SK-N-SH (cell line): ENCODE data around the gene ABHD13. TPM values are rescaled to one million over a fixed set of nuclear protein-coding genes. Genes with fewer than 3 reads are reported as not detected.

Source experiments
- CTCF ChIA-PET: fragments of 300-600, 350-600 bp; formaldehyde crosslinking; extraction: SDS; loops from one replicate; lab custom pipeline; 2021; lab: Yijun Ruan, JAX
- POLR2A ChIA-PET: fragments of 350-600 bp; sonication (Branson Sonifier 250); formaldehyde crosslinking; extraction: SDS; loops from one replicate; lab custom pipeline; 2020; ENCODE audit warnings: antibody characterized with exemption, inconsistent platforms; lab: Yijun Ruan, JAX
- DNase-seq: peaks from one replicate; pipeline ENCODE4 v3.0.0; 2012
- H2AFZ ChIP-seq: fragments of 200-600 bp; sonication (generic); 2 replicates; pipeline ENCODE4 v1.8.1; 2016; ENCODE audit warnings: antibody characterized with exemption, mild to moderate bottlenecking, low read depth
- H3F3A ChIP-seq: fragments of 200-600 bp; sonication (generic); replicated peaks from 2 replicates; pipeline ENCODE3; 2016; ENCODE audit warnings: antibody characterized with exemption, mild to moderate bottlenecking; ENCODE audit not compliant: insufficient read depth
- H3K27ac ChIP-seq, 2 experiments: fragments of 200-500 bp in 1 of 2; fragments of 200-600 bp in 1 of 2; sonication (Bioruptor generic) in 1 of 2; sonication (generic), shearing (Covaris generic) in 1 of 2; 2 replicates each; pipeline versions ENCODE4 v1.5.1 to v1.6.1; 2014 to 2016; ENCODE audit warnings: low read depth in 2 of 2, inconsistent platforms in 1 of 2, low read length in 1 of 2, mild to moderate bottlenecking in 1 of 2, mixed read lengths in 1 of 2
- H3K27me3 ChIP-seq: fragments of 200-600 bp; sonication (generic), shearing (Covaris generic); 2 replicates; pipeline ENCODE4 v1.6.1; 2016; ENCODE audit warnings: mixed run types; ENCODE audit not compliant: insufficient read depth
- H3K36me3 ChIP-seq, 2 experiments: fragments of 200-500 bp in 1 of 2; fragments of 200-600 bp in 1 of 2; sonication (Bioruptor generic) in 1 of 2; sonication (generic) in 1 of 2; replicated peaks in 1 of 2; 2 replicates each; pipeline versions ENCODE3 to v1.5.1; 2014 to 2016; ENCODE audit warnings: low read length in 1 of 2, mild to moderate bottlenecking in 1 of 2; ENCODE audit not compliant: insufficient read depth in 2 of 2, control insufficient read depth in 1 of 2
- H3K4me1 ChIP-seq, 2 experiments: fragments of 200-500 bp in 1 of 2; fragments of 200-600 bp in 1 of 2; sonication (Bioruptor generic) in 1 of 2; sonication (generic), shearing (Covaris generic) in 1 of 2; 2 replicates each; pipeline versions ENCODE4 v1.5.1 to v1.6.1; 2014 to 2016; ENCODE audit warnings: low read depth in 1 of 2, low read length in 1 of 2, mixed run types in 1 of 2; ENCODE audit not compliant: insufficient read depth in 2 of 2, control insufficient read depth in 1 of 2
- H3K4me2 ChIP-seq: fragments of 200-600 bp; sonication (generic), shearing (Covaris generic); 2 replicates; pipeline ENCODE4 v1.6.1; 2017; ENCODE audit warnings: mixed run types
- H3K4me3 ChIP-seq, 2 experiments: fragments of 200-500 bp in 1 of 2; fragments of 200-600 bp in 1 of 2; sonication (Bioruptor generic) in 1 of 2; sonication (generic), shearing (Covaris generic) in 1 of 2; 2 replicates each; pipeline versions ENCODE4 v1.5.1 to v1.8.1; 2014 to 2016; ENCODE audit warnings: low read depth in 2 of 2, inconsistent platforms in 1 of 2, low read length in 1 of 2, mild to moderate bottlenecking in 1 of 2, mixed read lengths in 1 of 2, moderate library complexity in 1 of 2
- H3K79me2 ChIP-seq: fragments of 200-600 bp; sonication (generic); 2 replicates; pipeline ENCODE4 v1.8.1; 2017; ENCODE audit warnings: mild to moderate bottlenecking; ENCODE audit not compliant: insufficient read depth
- H3K9ac ChIP-seq: fragments of 200-600 bp; sonication (generic); 2 replicates; pipeline ENCODE4 v1.6.1; 2017; ENCODE audit warnings: mixed run types
- H3K9me2 ChIP-seq: fragments of 200-600 bp; sonication (generic); 2 replicates; pipeline ENCODE4 v1.6.1; 2017; ENCODE audit warnings: mixed run types
- H3K9me3 ChIP-seq: fragments of 200-600 bp; sonication (generic); 2 replicates; pipeline ENCODE4 v1.6.1; 2017; ENCODE audit warnings: mixed run types, mild to moderate bottlenecking, moderate library complexity
- H4K20me1 ChIP-seq: fragments of 200-600 bp; sonication (generic); 2 replicates; pipeline ENCODE4 v1.6.1; 2017; ENCODE audit warnings: mild to moderate bottlenecking, mixed run types; ENCODE audit not compliant: insufficient read depth
- CTCF ChIP-seq: fragments of 200-600 bp; sonication (generic); IDR thresholded peaks from 2 replicates; pipeline ENCODE4 v1.6.1; 2017; ENCODE audit warnings: antibody characterized with exemption, mild to moderate bottlenecking, moderate library complexity
- EP300 ChIP-seq, 2 experiments: IDR thresholded peaks; 2 replicates each; pipeline versions ENCODE4 v1.4.0 to v1.6.1; 2012; ENCODE audit warnings: borderline replicate concordance in 1 of 2, low read depth in 1 of 2, low read length in 1 of 2
- EZH2phosphoT487 ChIP-seq: fragments of 200-600 bp; sonication (generic); IDR thresholded peaks from 2 replicates; pipeline ENCODE4 v1.6.1; 2017; ENCODE audit warnings: low read depth, mixed run types, mild to moderate bottlenecking, antibody characterized with exemption, moderate library complexity, borderline replicate concordance
- FOXJ3 ChIP-seq: sonication (generic); formaldehyde crosslinking; IDR thresholded peaks from 2 replicates; pipeline ENCODE4 v1.5.1; 2020; ENCODE audit warnings: mild to moderate bottlenecking, missing genetic modification reagents
- FOXM1 ChIP-seq: IDR thresholded peaks from 2 replicates; pipeline ENCODE4 v1.4.0; 2012; ENCODE audit warnings: low read depth, mild to moderate bottlenecking
- GABPA ChIP-seq: IDR thresholded peaks from 2 replicates; pipeline ENCODE4 v1.4.0; 2012; ENCODE audit warnings: low read depth, mild to moderate bottlenecking
- JUND ChIP-seq: IDR thresholded peaks from 2 replicates; pipeline ENCODE4 v1.4.0; 2012
- NFIC ChIP-seq: IDR thresholded peaks from 2 replicates; pipeline ENCODE4 v1.4.0; 2012; ENCODE audit warnings: borderline replicate concordance
- NRF1 ChIP-seq: IDR thresholded peaks from 2 replicates; pipeline ENCODE4 v1.6.1; 2012; ENCODE audit warnings: low read depth, mild to moderate bottlenecking, low read length
- PBX3 ChIP-seq: IDR thresholded peaks from 2 replicates; pipeline ENCODE4; 2012
- RFX5 ChIP-seq: IDR thresholded peaks from 2 replicates; pipeline ENCODE4 v1.6.1; 2012; ENCODE audit warnings: mild to moderate bottlenecking, improper control_type of control experiment, low read length
- SIN3A ChIP-seq: IDR thresholded peaks from 2 replicates; pipeline ENCODE4 v1.6.1; 2012; ENCODE audit warnings: low read depth, mild to moderate bottlenecking, low read length, moderate library complexity, borderline replicate concordance
- SMC3 ChIP-seq: IDR thresholded peaks from 2 replicates; pipeline ENCODE4 v1.6.1; 2012; ENCODE audit warnings: low read depth, low read length, improper control_type of control experiment
- TAF1 ChIP-seq: IDR thresholded peaks from 2 replicates; pipeline ENCODE4 v1.6.1; 2012; ENCODE audit warnings: low read depth, mild to moderate bottlenecking, low read length, moderate library complexity, borderline replicate concordance
- TEAD4 ChIP-seq: IDR thresholded peaks from 2 replicates; pipeline ENCODE4 v1.4.0; 2012; ENCODE audit warnings: mild to moderate bottlenecking, borderline replicate concordance; ENCODE audit not compliant: insufficient read depth
- USF2 ChIP-seq: fragments of 150-350 bp; IDR thresholded peaks from 2 replicates; pipeline ENCODE4 v1.6.1; 2017; ENCODE audit warnings: antibody characterized with exemption, low read length, low read depth, borderline replicate concordance
- WGBS: methylation state at CpG from one replicate; pipeline ENCODE4 v1.1.6; 2017; ENCODE audit warnings: low lambda C conversion rate; 5-methylcytosine and 5-hydroxymethylcytosine counted together
- polyA plus RNA-seq, 3 experiments: library from polyadenylated mRNA; depleted of rRNA; stranded (reverse); fragments of >200 nt; gene quantifications; 2 replicates each; pipeline ENCODE4 v1.2.3, GENCODE V29; 2012

The ABHD13 gene
- polyA plus RNA-seq, 1 of the 3 experiments (the other 2 are of a cell fraction) = 2.9 TPM

DNA sequence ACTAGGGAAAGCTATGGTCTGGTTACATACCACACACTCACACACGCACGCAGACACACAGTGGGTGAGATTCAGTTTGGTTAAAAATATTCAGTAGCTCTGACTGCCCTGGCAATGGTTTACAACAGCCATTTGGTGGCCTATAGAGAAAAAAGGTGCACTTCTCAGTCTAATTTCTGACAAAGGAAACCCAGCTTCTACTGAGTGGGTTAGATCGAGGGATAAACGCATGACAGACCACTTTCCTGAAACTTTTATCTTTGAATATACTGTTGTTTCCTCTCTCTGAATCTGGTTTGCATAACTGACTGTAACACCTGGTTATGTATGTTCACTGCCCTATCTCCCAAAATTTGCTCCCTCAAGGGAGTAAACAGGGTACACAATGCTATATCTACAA lies 5.3 kb upstream of the ABHD13 start:
- Histone ChIP-seq H2AFZ (no peak overlapping the region), H3K4me2 (no peak overlapping the region), H3K79me2 (peaks cover 17% of the 10 kb centered on the region), H3K9me3 (no peaks in the 10 kb centered on the region), H3K4me1 (peaks cover 8 to 18% of the 10 kb centered on the region in 2 experiments; a peak in 3 of 4 replicates), H3F3A (peaks cover 15% of the 10 kb centered on the region), H3K27ac (no peak overlapping the region), H3K36me3 (peaks cover 17 to 28% of the 10 kb centered on the region in 2 experiments), H4K20me1 (no peaks in the 10 kb centered on the region), H3K9me2 (no peaks in the 10 kb centered on the region), H3K4me3 (no peak overlapping the region), H3K9ac (no peak overlapping the region), H3K27me3 (no peaks in the 10 kb centered on the region)
- WGBS = 81% methylated on average over 4 of the region's 4 CpGs
- DNase-seq = no peak
- ChIA-PET POLR2A (no interaction called here), CTCF (no interaction called here)
- no peak for TF ChIP-seq JUND
- no peak for TF ChIP-seq CTCF
- no peak for TF ChIP-seq FOXJ3 (CRISPR knock-in tag)
- TF ChIP-seq PBX3 = no peak
- TF ChIP-seq NFIC = no peak
- TF ChIP-seq TAF1 = no peak
- TF ChIP-seq FOXM1 = no peak
- no peak for TF ChIP-seq SMC3
- TF ChIP-seq TEAD4 = no peak
- no peak for TF ChIP-seq NRF1
- no peak for TF ChIP-seq USF2
- TF ChIP-seq RFX5 = no peak
- TF ChIP-seq EP300 (IDR thresholded peaks at IDR 0.05; ENCODE audit: borderline replicate concordance in 1 of 2, low read depth in 1 of 2, low read length in 1 of 2) = no peak
- TF ChIP-seq GABPA = no peak

DNA sequence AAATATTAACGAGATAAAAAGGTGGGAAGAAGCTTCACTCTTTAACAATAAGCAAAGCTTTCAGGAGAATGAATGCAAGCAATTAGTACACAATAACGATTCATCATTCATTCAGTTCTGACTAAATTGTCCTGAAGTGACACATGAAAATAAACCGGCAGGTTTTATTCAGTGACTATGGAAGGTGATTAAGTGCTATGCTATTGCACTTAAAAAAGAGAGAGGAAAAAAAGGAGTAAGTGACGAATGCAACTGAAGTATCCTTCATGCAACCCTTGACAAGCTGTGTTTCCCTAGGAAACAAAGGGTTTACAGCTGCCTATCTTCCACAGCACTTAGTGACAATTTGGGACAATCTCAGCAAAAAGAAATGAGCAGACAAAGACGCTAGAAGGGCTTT lies 4.2 kb upstream of the ABHD13 start:
- no peak overlapping the region for H3K27ac ChIP-seq
- no peak overlapping the region for H3K9ac ChIP-seq
- no peak for TF ChIP-seq SMC3
- TF ChIP-seq EZH2phosphoT487 = no peak
- TF ChIP-seq SIN3A = no peak
- TF ChIP-seq, all 33 proteins: peak for 0
- ChIA-PET CTCF (no interaction called here), POLR2A (no interaction called here)
- Histone ChIP-seq H3K4me2 (peak overlapping the region; percentile 88), H3F3A (peaks cover 10% of the 10 kb centered on the region), H3K9me2 (no peaks in the 10 kb centered on the region), H2AFZ (no peak overlapping the region), H3K79me2 (peaks cover 26% of the 10 kb centered on the region), H3K9me3 (no peaks in the 10 kb centered on the region), H3K4me3 (peak overlapping the region; percentile 54 to 67), H3K36me3 (peaks cover 12 to 22% of the 10 kb centered on the region in 2 experiments), H4K20me1 (no peaks in the 10 kb centered on the region), H3K4me1 (peaks cover 8 to 18% of the 10 kb centered on the region in 2 experiments; a peak in 3 of 4 replicates), H3K27me3 (no peaks in the 10 kb centered on the region)
- WGBS = 82% methylated on average over 5 of the region's 5 CpGs
- no peak for DNase-seq
